Natural killer cell (primary cell): ENCODE measurements around the gene ANKRD60. TPM values are rescaled to one million over a fixed set of nuclear protein-coding genes. Genes with fewer than 3 reads are reported as not detected.

Experiments
- ATAC-seq, 3 donors: fragments of 150-1000 bp in 2 of 3; fragments of 200-7000 bp in 1 of 3; cut with Tn5 transposase; 1 replicate in 1 of 3; 2 replicates in 2 of 3; pipeline ENCODE4 v1.10.0; 2021; ENCODE audit warnings: mild to moderate bottlenecking in 2 of 3, moderate library complexity in 2 of 3
- DNase-seq, 2 donors: peaks; one replicate each; pipeline versions ENCODE4 v3.0.0 to v3.0.0-alpha.2; 2013 to 2021; ENCODE audit warnings: mixed read lengths in 1 of 2
- H3K27ac ChIP-seq: one replicate; pipeline ENCODE4 v1.5.1; 2013; ENCODE audit warnings: mild to moderate bottlenecking, low read length
- H3K27me3 ChIP-seq: one replicate; pipeline ENCODE4 v1.6.1; 2013; ENCODE audit warnings: low read length; ENCODE audit not compliant: control insufficient read depth, insufficient read depth
- H3K36me3 ChIP-seq: one replicate; pipeline ENCODE4 v1.6.1; 2013; ENCODE audit warnings: low read length; ENCODE audit not compliant: control insufficient read depth, insufficient read depth
- H3K4me1 ChIP-seq: one replicate; pipeline ENCODE4 v1.6.1; 2013; ENCODE audit warnings: low read length; ENCODE audit not compliant: control insufficient read depth, insufficient read depth
- H3K4me3 ChIP-seq: one replicate; pipeline ENCODE4 v1.5.1; 2013; ENCODE audit warnings: low read length
- H3K9me3 ChIP-seq: one replicate; pipeline ENCODE4 v1.6.1; 2013; ENCODE audit warnings: low read length; ENCODE audit not compliant: control insufficient read depth, insufficient read depth
- H3K27ac Mint-ChIP-seq, 2 donors: one replicate each; pipeline ENCODE4 v1.8.0; 2022; ENCODE audit warnings: mild to moderate bottlenecking in 2 of 2, mixed read lengths in 2 of 2, moderate library complexity in 1 of 2
- H3K27me3 Mint-ChIP-seq, 2 donors: one replicate each; pipeline ENCODE4 v1.8.0; 2022; ENCODE audit warnings: low read depth in 2 of 2, mixed read lengths in 2 of 2
- H3K36me3 Mint-ChIP-seq: one replicate; pipeline ENCODE4 v1.8.0; 2022; ENCODE audit warnings: mixed read lengths
- H3K4me1 Mint-ChIP-seq, 2 donors: one replicate each; pipeline ENCODE4 v1.8.0; 2022; ENCODE audit warnings: mixed read lengths in 2 of 2
- H3K4me3 Mint-ChIP-seq: one replicate; pipeline ENCODE4 v1.8.0; 2022; ENCODE audit warnings: mild to moderate bottlenecking, moderate library complexity, mixed read lengths
- H3K9me3 Mint-ChIP-seq, 2 donors: one replicate each; pipeline ENCODE4 v1.8.0; 2022; ENCODE audit warnings: mixed read lengths in 2 of 2
- WGBS: methylation state at CpG from one replicate; pipeline ENCODE4 v1.1.7; 2013; ENCODE audit warnings: missing lambda C conversion rate; ENCODE audit not compliant: insufficient coverage; 5-methylcytosine and 5-hydroxymethylcytosine counted together
- intact Hi-C: fragments of 100-400 bp; cut with micrococcal nuclease; formaldehyde crosslinking; loops from one replicate; pipeline ENCODE4 v1.14.2; 2022
- total RNA-seq, 4 donors: library from RNA; stranded (reverse); fragments of 120-200 nt in 1 of 4; gene quantifications; one replicate each; pipeline versions ENCODE4 v1.2.3 to v1.2.4, GENCODE V29; 2013 to 2022
- TF ChIP-seq, protein P1 (sequence below): fragments of 200-600 bp; IDR thresholded peaks from one replicate; pipeline ENCODE4 v1.8.0; 2022; ENCODE audit warnings: antibody characterized with exemption

Gene ANKRD60
- total RNA-seq, 3 donors from 2014 or later (not counting 1 experiment from before 2014, with no cell fraction given): not detected

DNA sequence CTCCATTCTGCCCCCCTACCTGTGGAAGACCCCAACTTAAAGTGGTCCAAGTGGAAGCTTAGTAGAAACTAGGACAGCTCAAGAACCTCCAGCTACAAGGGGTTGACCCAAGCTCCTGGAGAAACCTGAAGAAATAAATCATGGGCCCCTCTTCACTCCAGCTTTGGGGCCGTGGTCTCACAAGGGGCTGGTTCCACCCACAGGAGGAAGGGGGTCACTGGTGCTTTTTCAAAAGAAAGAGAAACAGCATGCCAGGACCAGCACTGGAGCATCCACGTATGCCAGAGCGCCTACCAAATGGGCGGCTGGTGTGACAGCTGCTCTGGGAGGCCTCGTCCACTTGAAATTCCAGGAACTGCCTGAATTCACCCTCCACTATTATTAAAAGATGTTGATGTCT, 14.4 kb upstream of the ANKRD60 start:
- H3K36me3 Mint-ChIP-seq: no peaks in the 10 kb centered on the region
- Histone ChIP-seq H3K9me3 (no peaks in the 10 kb centered on the region), H3K4me1 (no peaks in the 10 kb centered on the region), H3K36me3 (peaks cover 40% of the 10 kb centered on the region), H3K27ac (no peak overlapping the region), H3K27me3 (no peaks in the 10 kb centered on the region), H3K4me3 (no peak overlapping the region)
- no peak overlapping the region for H3K4me3 Mint-ChIP-seq
- TF ChIP-seq, protein P1, sequence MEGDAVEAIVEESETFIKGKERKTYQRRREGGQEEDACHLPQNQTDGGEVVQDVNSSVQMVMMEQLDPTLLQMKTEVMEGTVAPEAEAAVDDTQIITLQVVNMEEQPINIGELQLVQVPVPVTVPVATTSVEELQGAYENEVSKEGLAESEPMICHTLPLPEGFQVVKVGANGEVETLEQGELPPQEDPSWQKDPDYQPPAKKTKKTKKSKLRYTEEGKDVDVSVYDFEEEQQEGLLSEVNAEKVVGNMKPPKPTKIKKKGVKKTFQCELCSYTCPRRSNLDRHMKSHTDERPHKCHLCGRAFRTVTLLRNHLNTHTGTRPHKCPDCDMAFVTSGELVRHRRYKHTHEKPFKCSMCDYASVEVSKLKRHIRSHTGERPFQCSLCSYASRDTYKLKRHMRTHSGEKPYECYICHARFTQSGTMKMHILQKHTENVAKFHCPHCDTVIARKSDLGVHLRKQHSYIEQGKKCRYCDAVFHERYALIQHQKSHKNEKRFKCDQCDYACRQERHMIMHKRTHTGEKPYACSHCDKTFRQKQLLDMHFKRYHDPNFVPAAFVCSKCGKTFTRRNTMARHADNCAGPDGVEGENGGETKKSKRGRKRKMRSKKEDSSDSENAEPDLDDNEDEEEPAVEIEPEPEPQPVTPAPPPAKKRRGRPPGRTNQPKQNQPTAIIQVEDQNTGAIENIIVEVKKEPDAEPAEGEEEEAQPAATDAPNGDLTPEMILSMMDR: no peak
- H3K27me3 Mint-ChIP-seq: no peaks in the 10 kb centered on the region
- DNase-seq: no peak
- H3K4me1 Mint-ChIP-seq: no peaks in the 10 kb centered on the region
- ATAC-seq: no peak
- 98% methylated on average over 3 of the region's 5 CpGs for WGBS
- H3K9me3 Mint-ChIP-seq: no peaks in the 10 kb centered on the region
- no peak overlapping the region for H3K27ac Mint-ChIP-seq
- intact Hi-C loops: no loop called here

DNA sequence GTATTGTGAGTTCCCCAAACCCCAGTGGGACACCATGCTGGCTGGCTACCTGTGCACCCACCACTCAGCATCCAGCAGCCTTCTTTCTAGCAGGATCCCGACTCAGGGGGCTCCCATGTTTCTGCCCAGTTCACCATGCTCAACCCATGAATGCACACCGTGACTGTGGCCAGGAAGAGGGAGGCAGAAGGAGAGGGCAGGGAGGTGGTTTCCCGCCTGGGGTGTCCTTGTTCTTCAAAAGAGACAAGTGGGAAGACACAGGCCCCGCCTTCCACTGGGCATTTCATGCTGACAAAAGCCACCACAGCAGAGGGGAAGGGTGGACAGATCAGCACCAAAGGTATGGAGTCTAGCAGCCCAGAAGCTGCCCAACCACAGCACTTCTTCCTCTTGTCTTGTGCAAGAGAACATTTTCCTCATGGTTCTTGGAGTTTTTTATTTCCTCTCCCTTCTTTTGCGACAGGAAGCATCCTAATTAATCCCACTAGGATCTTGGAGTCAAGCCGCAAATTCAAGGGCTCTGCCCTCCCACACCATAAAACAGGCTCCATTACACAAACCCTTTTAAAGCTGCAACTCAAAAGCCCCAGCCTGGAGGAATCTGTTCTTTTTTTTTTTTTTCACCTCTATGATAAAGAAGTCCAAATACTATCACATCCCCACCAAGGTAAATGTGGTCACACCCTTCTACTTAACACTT, 13.5 kb upstream of the ANKRD60 start:
- DNase-seq (no peak), ATAC-seq (no peak)
- H3K27ac ChIP-seq: no peak overlapping the region
- TF ChIP-seq, protein P1: no peak
- no peaks in the 10 kb centered on the region for H3K36me3 Mint-ChIP-seq
- no peaks in the 10 kb centered on the region for H3K27me3 ChIP-seq
- H3K36me3 ChIP-seq: peaks cover 38% of the 10 kb centered on the region
- no peak overlapping the region for H3K27ac Mint-ChIP-seq
- H3K27me3 Mint-ChIP-seq: no peaks in the 10 kb centered on the region
- H3K4me3 ChIP-seq: no peak overlapping the region
- no peaks in the 10 kb centered on the region for H3K4me1 ChIP-seq
- intact Hi-C loops: no loop called here
- peaks cover 5 to 6% of the 10 kb centered on the region in 2 donors for H3K4me1 Mint-ChIP-seq
- WGBS: 98% methylated on average over 6 of the region's 6 CpGs
- H3K9me3 Mint-ChIP-seq: no peaks in the 10 kb centered on the region
- H3K4me3 Mint-ChIP-seq: no peak overlapping the region
- no peaks in the 10 kb centered on the region for H3K9me3 ChIP-seq

DNA sequence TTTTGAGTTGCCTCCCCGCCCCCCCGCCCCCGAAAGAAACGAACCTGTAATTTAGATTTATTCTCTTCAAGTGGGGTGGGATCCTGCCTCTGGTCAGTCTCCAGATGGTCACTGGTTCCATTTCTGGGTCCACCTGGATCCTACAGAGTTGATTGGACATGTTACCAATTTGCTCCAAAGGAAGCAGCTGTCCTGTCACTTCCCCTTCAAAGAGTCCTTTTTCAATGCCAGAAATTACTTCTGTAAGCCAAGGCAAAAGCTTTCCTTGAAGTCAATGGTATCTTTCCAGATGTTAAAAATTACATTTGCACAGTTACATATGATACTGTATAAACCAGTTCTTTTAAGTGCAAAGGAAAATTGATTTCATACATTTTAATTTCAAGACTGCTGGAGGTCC, 12.0 kb upstream of the ANKRD60 start:
- Mint-ChIP-seq H3K27me3 (no peaks in the 10 kb centered on the region), H3K9me3 (no peaks in the 10 kb centered on the region), H3K36me3 (no peaks in the 10 kb centered on the region), H3K27ac (no peak overlapping the region), H3K4me3 (no peak overlapping the region), H3K4me1 (peaks cover 12 to 14% of the 10 kb centered on the region in 2 donors)
- intact Hi-C loops: no loop called here
- ATAC-seq (no peak), DNase-seq (no peak)
- Histone ChIP-seq H3K9me3 (no peaks in the 10 kb centered on the region), H3K36me3 (peaks cover 24% of the 10 kb centered on the region), H3K4me1 (no peaks in the 10 kb centered on the region), H3K27ac (no peak overlapping the region), H3K27me3 (no peaks in the 10 kb centered on the region), H3K4me3 (no peak overlapping the region)
- WGBS: 97% methylated on average over 4 of the region's 4 CpGs
- TF ChIP-seq, protein P1: no peak

DNA sequence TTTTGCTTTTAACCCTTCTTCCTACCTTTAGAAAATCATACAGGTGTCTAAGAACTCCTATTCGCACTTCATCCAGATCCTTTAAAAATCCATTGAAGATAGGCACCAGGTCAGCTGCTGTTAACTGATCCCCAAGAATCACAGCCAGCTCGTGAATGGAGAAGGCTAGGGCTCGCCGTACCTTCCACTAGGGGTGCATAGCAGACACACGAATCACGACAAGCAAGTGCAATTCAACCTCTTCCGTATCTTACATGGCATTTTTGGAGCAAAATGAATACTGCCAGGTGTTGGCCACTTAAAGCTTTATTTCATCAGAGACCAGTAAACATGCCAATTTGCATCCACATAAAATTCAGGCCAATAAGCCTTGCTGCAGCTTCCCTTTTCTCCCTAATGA, 10.8 kb upstream of the ANKRD60 start:
- DNase-seq: no peak
- 97% methylated on average over 7 of the region's 7 CpGs for WGBS

More for the DNA sequence above, 10.8 kb upstream of the ANKRD60 start:
- H3K9me3 ChIP-seq: no peaks in the 10 kb centered on the region
- H3K4me1 ChIP-seq: no peaks in the 10 kb centered on the region
- H3K27me3 Mint-ChIP-seq: no peaks in the 10 kb centered on the region
- H3K36me3 Mint-ChIP-seq: no peaks in the 10 kb centered on the region
- no peak overlapping the region for H3K4me3 Mint-ChIP-seq
- TF ChIP-seq, protein P1: no peak
- H3K4me1 Mint-ChIP-seq: peaks cover 12 to 14% of the 10 kb centered on the region in 2 donors
- no peak for ATAC-seq
- no peaks in the 10 kb centered on the region for H3K9me3 Mint-ChIP-seq
- no peaks in the 10 kb centered on the region for H3K27me3 ChIP-seq
- H3K4me3 ChIP-seq: no peak overlapping the region
- peaks cover 15% of the 10 kb centered on the region for H3K36me3 ChIP-seq
- H3K27ac ChIP-seq: no peak overlapping the region
- H3K27ac Mint-ChIP-seq: peak overlapping the region in 1 of 2 donors; percentile 37
- intact Hi-C loops: loop anchor here (5.0 to 10.0 kb wide), 3 partner anchors 413 to 1166 kb away; partner anchors contain the start of genes NPEPL1 and STX16
